MM.1S (cell line): ENCODE data around the gene DCDC2C.

Source experiments
- CTCF ChIP-seq: fragments of 300-600 bp; sonication (generic); IDR thresholded peaks from 2 replicates; pipeline ENCODE4 v1.5.1; 2016; ENCODE audit warnings: antibody characterized with exemption, low read length, mixed read lengths
- EZH2 ChIP-seq: fragments of 300-600 bp; sonication (generic); optimal IDR thresholded peaks from 2 replicates; pipeline ENCODE3; 2017; ENCODE audit warnings: low read depth, mild to moderate bottlenecking, antibody characterized with exemption, low read length, mixed read lengths

- no peak for TF ChIP-seq CTCF
- no peak for TF ChIP-seq EZH2
Measured at GRCh38 chr2:3807853-3808252, 104.5 kb downstream of the DCDC2C start.
